ENCODE results near the gene ALDH1A3. TPM values are rescaled to one million over a fixed set of nuclear protein-coding genes. Genes with fewer than 3 reads are reported as not detected.
"Not testable (repeated sequence)": the region's sequence is repeated elsewhere in the genome, so short reads cannot be mapped to it uniquely, and the experiment has no call there.

ALDH1A3 gene
- 10 to 100 TPM; 12.4 to 33.0 (median 20.7) TPM for polyA plus RNA-seq (ENCODE audit: insufficient read length in 10 of 10)
- long read RNA-seq, donor 1, partial matches to known transcripts = 7 of 10 reads
- long read RNA-seq, donor 1, other reads (novel, unspliced or antisense) = 0 of 10 reads
- long read RNA-seq, donor 2, partial matches to known transcripts = 0 of 1 reads
- long read RNA-seq, donor 2, other reads (novel, unspliced or antisense) = 0 of 1 reads
- long read RNA-seq, donor 3 = 0 reads
- long read RNA-seq, donor 4, partial matches to known transcripts = 0 of 2 reads
- long read RNA-seq, donor 4, other reads (novel, unspliced or antisense) = 0 of 2 reads
- long read RNA-seq, donor 5, transcript ALDH1A3-201 (13 exons, 3,924 nt) = major isoform, 5 of 5 reads
- long read RNA-seq, donor 5, partial matches to known transcripts = 0 of 5 reads
- long read RNA-seq, donor 5, other reads (novel, unspliced or antisense) = 0 of 5 reads
- long read RNA-seq, donor 6, partial matches to known transcripts = 0 of 3 reads
- long read RNA-seq, donor 6, other reads (novel, unspliced or antisense) = 0 of 3 reads
- long read RNA-seq, donor 7, partial matches to known transcripts = 6 of 10 reads
- long read RNA-seq, donor 7, other reads (novel, unspliced or antisense) = 0 of 10 reads
- long read RNA-seq, donor 8, partial matches to known transcripts = 0 of 3 reads
- long read RNA-seq, donor 8, other reads (novel, unspliced or antisense) = 0 of 3 reads
- long read RNA-seq, donor 9 = 0 reads

GRCh38 chr15:100879464-100880138 is at the start of gene ALDH1A3:
ALDH1A3 (plus strand) TSS chr15:100879831; CDS start chr15:100879908, 77 bp downstream.
- peak in 2 of 3 donors; percentile 57 to 84 for DNase-seq

GRCh38 chr15:100831467-100831866 is 48.2 kb upstream of the ALDH1A3 start:
- no peak for DNase-seq

DNA sequence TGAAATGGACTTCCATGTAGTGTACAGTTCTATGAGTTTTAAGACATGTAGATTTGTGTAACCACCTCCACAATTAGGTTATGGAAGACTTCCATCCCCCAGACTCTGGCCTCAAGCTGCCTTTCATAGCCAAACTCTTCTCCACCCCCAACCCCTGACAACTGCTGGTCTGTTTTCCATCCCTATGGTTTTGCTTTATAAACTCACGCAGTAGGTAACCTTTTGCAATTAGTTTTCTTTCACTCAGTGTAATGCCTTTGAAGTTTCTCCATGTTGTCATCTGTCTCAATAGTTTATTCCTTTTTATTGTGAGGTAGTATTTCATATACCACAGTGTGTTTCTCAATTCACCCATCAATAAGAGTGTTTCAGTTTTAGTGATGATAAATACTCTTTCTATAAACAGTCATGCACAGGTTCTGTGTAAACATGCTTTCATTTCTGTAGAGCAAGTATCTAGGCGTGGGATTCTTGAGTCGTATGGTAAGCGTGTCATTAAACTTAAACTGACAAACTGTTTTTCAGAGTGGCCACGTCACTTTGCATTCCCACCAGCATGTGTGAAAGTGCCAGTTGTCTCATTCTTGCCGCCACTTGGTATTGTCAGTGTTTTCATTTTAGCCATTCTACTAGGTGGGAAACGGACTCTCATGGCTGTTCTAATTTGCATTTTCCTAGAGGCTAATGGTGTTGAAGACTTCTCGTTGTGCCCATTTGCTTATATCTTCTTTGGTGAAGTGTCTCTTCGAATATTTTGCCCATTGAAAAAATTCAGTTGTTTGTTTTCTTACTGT is 47.3 kb upstream of the ALDH1A3 start:
- DNase-seq = no peak

GRCh38 chr15:100833417-100834389 is 45.9 kb upstream of the ALDH1A3 start:
- no peak for DNase-seq

DNA sequence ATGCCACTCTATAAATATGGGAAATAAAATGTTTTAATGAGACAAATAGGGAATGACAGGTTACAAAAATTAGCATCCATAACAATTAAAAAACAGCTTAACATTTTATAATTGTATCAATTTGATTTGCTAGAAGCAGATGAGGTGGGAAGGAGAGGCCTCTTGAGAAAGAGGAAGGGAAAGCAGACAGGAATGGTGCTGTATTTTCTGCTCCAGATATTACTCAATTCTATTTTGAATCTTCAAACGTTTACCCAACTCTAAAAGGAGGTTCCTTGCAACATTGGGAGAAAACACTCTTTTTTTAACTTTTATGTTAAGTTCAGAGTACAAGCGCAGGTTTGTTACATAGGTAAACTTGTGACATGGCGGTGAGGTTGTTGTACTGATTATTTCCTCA is 44.9 kb upstream of the ALDH1A3 start:
- DNase-seq = no peak

DNA sequence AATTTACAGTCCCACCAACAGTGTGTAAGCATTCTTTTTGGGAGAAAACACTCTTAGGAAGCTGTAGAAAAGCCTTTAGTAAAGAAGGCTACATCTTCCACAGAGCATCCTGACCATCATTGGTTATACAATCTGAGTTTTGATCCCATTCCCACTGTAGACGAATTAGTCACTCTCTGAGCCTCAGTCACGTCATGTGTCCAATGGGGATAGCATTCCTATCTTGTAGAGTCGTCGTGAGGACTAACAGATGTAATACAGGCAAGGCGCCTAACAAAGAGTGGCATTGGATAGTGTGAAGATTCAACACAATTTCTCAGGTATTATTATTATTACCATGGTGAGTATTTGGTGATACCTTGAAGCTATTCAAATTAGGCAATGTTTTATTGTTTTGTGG is 44.0 kb upstream of the ALDH1A3 start:
- no peak for DNase-seq

DNA sequence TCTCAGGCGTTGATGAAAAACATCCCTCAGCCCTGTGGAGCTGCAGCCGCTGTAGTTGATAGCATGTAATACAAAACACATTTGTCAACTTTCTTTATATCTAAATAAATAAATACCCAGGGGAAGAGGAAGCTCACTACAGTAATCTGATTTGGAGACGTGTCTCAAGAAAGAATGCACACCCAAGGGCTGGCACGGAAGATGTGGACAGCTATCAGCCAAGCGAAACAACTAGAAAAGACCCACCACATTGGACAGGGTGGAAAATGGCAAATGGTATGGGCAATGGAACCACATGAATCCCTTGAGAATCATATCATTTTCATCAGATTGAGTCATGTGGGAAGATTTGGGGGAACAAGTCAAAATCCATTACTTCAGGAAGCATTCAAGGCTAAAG is 43.1 kb upstream of the ALDH1A3 start:
- no peak for DNase-seq

DNA sequence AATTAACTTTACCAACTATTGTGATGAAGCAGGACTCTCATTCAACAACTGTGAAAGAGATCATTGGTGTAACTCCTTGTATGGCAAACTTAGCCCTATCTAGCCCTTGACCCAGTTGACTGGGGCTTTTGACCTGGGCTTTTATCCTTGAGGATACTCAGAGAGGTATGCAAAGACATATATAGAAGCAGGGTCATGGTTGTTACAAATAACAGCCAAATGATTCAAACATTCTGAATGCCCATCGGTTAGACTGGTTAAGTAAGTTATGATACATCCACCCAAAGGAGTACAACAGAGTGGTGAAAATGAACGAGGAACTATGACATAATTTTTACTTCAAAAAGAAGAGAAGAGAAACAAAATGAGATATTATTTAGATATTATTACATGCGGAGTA is 38.2 kb upstream of the ALDH1A3 start:
- DNase-seq = no peak

DNA sequence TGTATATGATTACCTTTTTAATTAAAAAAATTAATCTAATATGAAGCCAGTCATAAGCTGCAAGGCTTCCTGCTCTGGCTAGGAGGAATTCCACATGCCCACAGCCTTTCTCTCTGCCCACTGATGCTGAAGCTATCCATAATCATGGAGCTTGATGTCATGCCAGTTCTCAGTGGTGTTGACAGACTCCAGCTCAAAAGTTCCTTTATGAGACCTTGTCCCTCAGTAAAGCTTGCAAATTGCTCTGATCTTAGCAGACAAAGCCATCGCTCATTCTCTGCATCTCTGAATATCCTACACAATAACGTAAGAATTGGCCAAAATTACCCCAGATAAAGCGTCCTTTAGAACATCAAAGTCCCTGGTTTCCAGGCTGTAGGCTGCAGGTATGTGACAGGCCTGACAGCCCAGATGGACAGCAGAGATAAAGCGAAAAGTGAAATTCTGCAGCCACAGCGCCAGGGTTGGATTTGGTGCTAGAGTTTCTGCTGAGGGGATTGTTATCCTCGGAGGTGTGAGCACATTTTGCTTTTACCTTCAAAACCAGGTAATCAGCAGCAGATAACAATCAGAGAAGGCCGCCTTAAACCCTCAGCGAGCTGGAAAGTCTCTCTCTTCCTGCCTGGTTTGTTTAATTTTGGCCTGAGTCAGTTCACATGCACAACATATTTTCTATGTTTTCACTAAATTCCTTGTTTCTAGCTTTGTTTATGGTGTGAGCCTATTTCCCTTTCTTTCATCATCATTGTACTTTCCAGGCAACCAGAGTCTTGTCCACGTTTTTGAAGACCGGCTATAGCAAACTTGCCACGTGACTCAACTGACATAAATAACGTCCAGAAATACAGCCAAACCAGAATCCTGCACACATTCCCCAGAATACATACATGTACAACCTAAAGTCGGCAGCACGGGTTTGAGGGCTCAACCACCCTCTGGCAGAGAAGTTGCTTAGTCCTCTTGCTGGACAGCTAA is 36.6 kb upstream of the ALDH1A3 start:
- DNase-seq = no peak

DNA sequence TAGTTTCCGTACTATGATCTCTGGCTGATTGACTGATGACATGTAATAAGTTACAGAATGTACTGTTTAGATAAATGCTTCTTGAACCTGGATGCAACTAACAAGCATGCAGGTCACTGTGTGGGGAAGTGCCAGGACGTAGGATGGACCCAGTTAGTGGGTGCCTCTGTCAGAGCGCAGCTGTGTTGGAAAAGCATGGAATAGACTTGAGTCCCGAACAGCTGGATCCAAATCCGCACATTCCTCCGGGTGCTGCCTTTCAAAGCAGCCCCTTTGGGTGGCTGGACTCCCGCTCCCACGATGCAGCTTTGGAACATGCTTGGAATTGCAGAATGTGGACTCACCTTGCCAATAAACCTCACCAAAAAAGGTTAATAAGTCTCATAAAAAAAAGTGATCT is 35.5 kb upstream of the ALDH1A3 start:
- DNase-seq = no peak

GRCh38 chr15:100844778-100845177 is 34.9 kb upstream of the ALDH1A3 start:
- no peak for DNase-seq

GRCh38 chr15:100847194-100847593 is 32.4 kb upstream of the ALDH1A3 start:
- DNase-seq = no peak

- DNase-seq = peak; percentile 49 to 91 (median 75)
These were observed 30.4 kb upstream of the ALDH1A3 start for GRCh38 chr15:100849021-100849854.

GRCh38 chr15:100849855-100850218 is 29.8 kb upstream of the ALDH1A3 start:
- no peak for DNase-seq

GRCh38 chr15:100851428-100852015 is 28.1 kb upstream of the ALDH1A3 start:
- DNase-seq = not testable (repeated sequence)

GRCh38 chr15:100852630-100853029 is 27.0 kb upstream of the ALDH1A3 start:
- no peak for DNase-seq

GRCh38 chr15:100853676-100854440 is 25.8 kb upstream of the ALDH1A3 start:
- DNase-seq = no peak

Data from muscle of back (tissue), 13 donors.